ENCODE measurements around the gene MAPKAPK2.

MAPKAPK2 gene

DNA sequence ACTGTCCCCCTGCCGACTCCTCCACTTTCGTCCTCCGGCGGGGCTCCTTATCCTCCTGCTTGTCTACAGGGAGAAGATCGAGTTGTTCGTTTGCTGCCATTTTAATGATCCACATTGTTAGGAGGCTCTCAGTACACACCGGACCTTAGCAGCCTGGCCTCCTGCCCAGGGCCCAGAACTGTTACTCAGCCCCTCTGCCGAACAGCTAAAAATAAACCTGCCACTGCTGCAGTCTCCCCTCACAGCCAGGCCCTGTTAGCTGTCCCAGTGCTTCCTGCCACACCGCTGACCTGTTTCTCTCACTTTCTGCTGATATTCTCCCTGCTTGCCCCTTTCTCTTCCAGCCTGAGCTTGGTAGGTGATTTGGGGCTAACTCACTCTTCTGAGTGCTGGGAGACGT is 8.3 kb downstream of the MAPKAPK2 start:
- no peak overlapping the region for H3K4me3 ChIP-seq (ENCODE audit: control insufficient read depth, low read depth, low read length)
- peak; percentile 88 for DNase-seq (ENCODE audit: low read depth)
- TF ChIP-seq, protein P1, sequence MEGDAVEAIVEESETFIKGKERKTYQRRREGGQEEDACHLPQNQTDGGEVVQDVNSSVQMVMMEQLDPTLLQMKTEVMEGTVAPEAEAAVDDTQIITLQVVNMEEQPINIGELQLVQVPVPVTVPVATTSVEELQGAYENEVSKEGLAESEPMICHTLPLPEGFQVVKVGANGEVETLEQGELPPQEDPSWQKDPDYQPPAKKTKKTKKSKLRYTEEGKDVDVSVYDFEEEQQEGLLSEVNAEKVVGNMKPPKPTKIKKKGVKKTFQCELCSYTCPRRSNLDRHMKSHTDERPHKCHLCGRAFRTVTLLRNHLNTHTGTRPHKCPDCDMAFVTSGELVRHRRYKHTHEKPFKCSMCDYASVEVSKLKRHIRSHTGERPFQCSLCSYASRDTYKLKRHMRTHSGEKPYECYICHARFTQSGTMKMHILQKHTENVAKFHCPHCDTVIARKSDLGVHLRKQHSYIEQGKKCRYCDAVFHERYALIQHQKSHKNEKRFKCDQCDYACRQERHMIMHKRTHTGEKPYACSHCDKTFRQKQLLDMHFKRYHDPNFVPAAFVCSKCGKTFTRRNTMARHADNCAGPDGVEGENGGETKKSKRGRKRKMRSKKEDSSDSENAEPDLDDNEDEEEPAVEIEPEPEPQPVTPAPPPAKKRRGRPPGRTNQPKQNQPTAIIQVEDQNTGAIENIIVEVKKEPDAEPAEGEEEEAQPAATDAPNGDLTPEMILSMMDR (conservative IDR thresholded peaks at IDR 0.05; ENCODE audit: control insufficient read depth, insufficient read depth, low read depth, low read length) = no peak

DNA sequence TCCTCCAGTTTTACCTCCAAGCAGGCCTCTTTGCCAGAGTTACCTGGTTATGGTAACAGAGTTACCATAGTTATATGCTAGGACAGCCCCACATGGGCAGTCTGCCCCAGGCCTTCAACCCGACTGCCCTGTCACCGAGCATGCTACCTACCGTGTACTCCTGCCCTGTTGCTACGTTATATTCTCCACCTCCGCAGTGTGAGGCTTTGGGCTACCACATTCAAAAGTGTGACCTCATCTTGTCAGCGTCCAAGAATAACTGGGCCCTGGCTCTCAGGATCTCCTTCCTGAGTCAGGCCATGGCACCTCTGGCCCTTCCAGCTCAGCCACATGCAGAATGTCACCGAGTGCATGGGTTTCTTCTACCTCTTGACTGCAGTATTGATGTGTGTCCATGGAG is 8.9 kb downstream of the MAPKAPK2 start:
- H3K4me3 ChIP-seq (ENCODE audit: control insufficient read depth, low read depth, low read length) = no peak overlapping the region
- TF ChIP-seq, protein P1 (conservative IDR thresholded peaks at IDR 0.05; ENCODE audit: control insufficient read depth, insufficient read depth, low read depth, low read length) = no peak

DNA sequence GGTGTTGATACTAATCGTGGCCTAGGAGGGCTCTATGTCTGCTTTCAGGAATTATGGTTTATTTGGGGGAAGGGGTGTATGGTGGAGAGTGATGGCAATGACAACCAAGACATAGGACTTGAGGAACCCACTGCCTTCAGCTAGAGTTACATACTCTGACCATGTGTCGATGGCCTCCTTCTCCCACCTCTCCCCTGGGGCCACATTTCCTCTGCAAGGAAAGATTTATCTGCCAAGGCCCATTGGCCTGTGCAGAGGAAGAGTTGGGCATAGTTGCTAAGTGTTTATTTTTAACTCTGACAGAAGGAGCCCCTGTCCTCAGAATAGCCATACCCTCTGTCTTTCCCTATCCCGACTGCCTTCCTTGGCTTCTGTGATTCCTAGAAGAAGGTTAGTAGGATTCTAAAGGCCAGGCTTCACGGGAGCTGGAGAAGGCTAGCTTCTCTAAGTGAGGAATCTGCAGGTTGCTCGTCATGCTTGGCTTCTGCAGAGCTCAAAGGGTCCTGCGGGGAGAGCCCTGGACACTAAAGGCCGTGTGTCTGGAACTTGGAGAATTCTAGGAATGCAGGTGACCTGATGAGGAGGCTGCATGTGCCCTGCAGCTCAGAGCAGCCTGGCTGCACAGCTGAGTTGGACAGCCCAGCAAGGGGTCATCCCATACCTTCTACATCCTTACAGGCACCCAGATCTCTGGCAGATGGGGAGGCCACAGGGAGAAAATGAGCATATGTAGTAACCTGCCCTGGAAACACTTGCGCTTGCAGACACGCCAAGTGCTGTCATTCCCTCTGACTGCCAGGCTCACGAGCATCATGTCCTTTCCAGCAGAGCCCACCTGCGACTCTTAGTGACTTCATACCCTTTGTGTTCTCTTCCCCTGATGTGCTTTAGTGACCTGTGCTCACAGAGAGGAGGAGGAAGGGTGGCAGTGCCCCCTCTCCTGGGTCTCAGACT is 9.7 kb downstream of the MAPKAPK2 start:
- H3K4me3 ChIP-seq (ENCODE audit: control insufficient read depth, low read depth, low read length) = no peak overlapping the region
- TF ChIP-seq, protein P1 (conservative IDR thresholded peaks at IDR 0.05; ENCODE audit: control insufficient read depth, insufficient read depth, low read depth, low read length) = no peak
- DNase-seq (ENCODE audit: low read depth) = no peak

More for the DNA sequence above, 8.9 kb downstream of the MAPKAPK2 start:
- peak; percentile 91 for DNase-seq (ENCODE audit: low read depth)

GRCh38 chr1:206695733-206696132 is 11.0 kb downstream of the MAPKAPK2 start:
- TF ChIP-seq, protein P1 (conservative IDR thresholded peaks at IDR 0.05; ENCODE audit: control insufficient read depth, insufficient read depth, low read depth, low read length) = no peak
- H3K4me3 ChIP-seq (ENCODE audit: control insufficient read depth, low read depth, low read length) = no peak overlapping the region
- no peak for DNase-seq (ENCODE audit: low read depth)

- TF ChIP-seq, protein P1 (conservative IDR thresholded peaks at IDR 0.05; ENCODE audit: control insufficient read depth, insufficient read depth, low read depth, low read length) = no peak
- DNase-seq (ENCODE audit: low read depth) = no peak
- H3K4me3 ChIP-seq (ENCODE audit: control insufficient read depth, low read depth, low read length) = no peak overlapping the region
Measured at GRCh38 chr1:206696812-206697585, 12.3 kb downstream of the MAPKAPK2 start.

GRCh38 chr1:206698011-206698410 is 13.3 kb downstream of the MAPKAPK2 start:
- no peak overlapping the region for H3K4me3 ChIP-seq (ENCODE audit: control insufficient read depth, low read depth, low read length)
- TF ChIP-seq, protein P1 (conservative IDR thresholded peaks at IDR 0.05; ENCODE audit: control insufficient read depth, insufficient read depth, low read depth, low read length) = no peak
- DNase-seq (ENCODE audit: low read depth) = no peak
